Measurements from ENCODE around the gene CPNE7. TPM values are rescaled to one million over a fixed set of nuclear protein-coding genes. Genes with fewer than 3 reads are reported as not detected.

Gene CPNE7
- total and polyA plus RNA-seq, 10 of the 15 experiments (the other 5 are each of a cell fraction or from before 2014, with no cell fraction given) = 0.29 to 46.9 (median 17.5) TPM

DNA sequence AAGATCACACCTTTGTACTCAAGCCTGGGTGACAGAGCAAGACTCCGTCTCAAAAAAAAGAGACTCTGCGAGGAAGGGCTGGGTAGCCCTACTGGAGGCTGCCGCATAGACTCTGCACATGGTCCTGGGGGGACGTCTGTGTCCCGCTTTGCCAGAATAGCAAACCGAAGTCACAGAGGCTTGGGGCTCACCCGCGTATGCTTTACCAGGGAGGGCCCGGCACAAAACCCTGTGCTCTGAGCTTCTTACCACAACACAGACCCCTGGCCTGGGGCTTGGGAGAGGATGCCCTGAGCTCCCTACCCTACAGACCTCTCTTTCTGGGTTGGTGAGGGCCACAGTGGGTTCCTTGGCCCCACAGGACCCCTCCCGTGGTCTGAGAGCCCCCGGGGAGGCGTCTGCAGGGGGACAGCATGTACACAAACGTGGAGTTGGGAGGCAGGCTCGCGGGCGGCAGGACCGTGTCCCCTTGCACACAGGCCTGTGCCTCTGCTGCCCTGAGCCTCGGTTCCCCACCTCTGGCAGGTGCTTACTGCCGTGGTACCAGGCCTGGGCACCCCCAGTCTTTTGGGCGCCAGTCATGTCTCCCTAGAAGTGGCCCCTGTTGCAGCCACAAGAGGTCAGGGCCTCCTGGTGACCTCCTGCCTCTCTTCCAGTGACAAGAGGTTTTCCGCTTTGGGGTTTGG lies 13.8 kb downstream of the CPNE7 start:
- Histone ChIP-seq H3K27ac (ENCODE audit: control insufficient read depth, insufficient read depth) (no peak overlapping the region), H3K36me3 (ENCODE audit: control insufficient read depth in 2 of 2, insufficient read depth in 2 of 2, low read length in 1 of 2) (no peaks in the 10 kb centered on the region), H4K20me1 (ENCODE audit: control insufficient read depth, insufficient read depth) (no peaks in the 10 kb centered on the region), H3K9me3 (replicated peaks; ENCODE audit: control insufficient read depth, insufficient read depth, low read length) (no peaks in the 10 kb centered on the region), H3K4me1 (ENCODE audit: control insufficient read depth, insufficient read depth, low read length) (no peaks in the 10 kb centered on the region), H3K4me3 (no peak overlapping the region), H3K79me2 (ENCODE audit: control insufficient read depth, insufficient read depth, low read length) (no peaks in the 10 kb centered on the region), H2AFZ (ENCODE audit: control insufficient read depth, low read depth, low read length) (no peak overlapping the region), H3K4me2 (ENCODE audit: control insufficient read depth, insufficient read depth) (no peak overlapping the region), H3K9ac (ENCODE audit: control insufficient read depth, insufficient read depth, low read length) (no peak overlapping the region), H3K27me3 (replicated peaks in 1 of 2; ENCODE audit: control insufficient read depth in 2 of 2, insufficient read depth in 2 of 2, low read length in 1 of 2) (no peaks in the 10 kb centered on the region)
- FAIRE-seq = no peak
- TF ChIP-seq, protein P1, sequence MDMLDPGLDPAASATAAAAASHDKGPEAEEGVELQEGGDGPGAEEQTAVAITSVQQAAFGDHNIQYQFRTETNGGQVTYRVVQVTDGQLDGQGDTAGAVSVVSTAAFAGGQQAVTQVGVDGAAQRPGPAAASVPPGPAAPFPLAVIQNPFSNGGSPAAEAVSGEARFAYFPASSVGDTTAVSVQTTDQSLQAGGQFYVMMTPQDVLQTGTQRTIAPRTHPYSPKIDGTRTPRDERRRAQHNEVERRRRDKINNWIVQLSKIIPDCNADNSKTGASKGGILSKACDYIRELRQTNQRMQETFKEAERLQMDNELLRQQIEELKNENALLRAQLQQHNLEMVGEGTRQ (IDR thresholded peaks at IDR 0.05; ENCODE audit: borderline replicate concordance, low read depth, low read length) = no peak
- TF ChIP-seq, protein P2, sequence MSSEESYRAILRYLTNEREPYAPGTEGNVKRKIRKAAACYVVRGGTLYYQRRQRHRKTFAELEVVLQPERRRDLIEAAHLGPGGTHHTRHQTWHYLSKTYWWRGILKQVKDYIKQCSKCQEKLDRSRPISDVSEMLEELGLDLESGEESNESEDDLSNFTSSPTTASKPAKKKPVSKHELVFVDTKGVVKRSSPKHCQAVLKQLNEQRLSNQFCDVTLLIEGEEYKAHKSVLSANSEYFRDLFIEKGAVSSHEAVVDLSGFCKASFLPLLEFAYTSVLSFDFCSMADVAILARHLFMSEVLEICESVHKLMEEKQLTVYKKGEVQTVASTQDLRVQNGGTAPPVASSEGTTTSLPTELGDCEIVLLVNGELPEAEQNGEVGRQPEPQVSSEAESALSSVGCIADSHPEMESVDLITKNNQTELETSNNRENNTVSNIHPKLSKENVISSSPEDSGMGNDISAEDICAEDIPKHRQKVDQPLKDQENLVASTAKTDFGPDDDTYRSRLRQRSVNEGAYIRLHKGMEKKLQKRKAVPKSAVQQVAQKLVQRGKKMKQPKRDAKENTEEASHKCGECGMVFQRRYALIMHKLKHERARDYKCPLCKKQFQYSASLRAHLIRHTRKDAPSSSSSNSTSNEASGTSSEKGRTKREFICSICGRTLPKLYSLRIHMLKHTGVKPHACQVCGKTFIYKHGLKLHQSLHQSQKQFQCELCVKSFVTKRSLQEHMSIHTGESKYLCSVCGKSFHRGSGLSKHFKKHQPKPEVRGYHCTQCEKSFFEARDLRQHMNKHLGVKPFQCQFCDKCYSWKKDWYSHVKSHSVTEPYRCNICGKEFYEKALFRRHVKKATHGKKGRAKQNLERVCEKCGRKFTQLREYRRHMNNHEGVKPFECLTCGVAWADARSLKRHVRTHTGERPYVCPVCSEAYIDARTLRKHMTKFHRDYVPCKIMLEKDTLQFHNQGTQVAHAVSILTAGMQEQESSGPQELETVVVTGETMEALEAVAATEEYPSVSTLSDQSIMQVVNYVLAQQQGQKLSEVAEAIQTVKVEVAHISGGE (CRISPR knock-in tag; IDR thresholded peaks at IDR 0.05) = no peak
- TF ChIP-seq CBX5 (IDR thresholded peaks at IDR 0.05; ENCODE audit: low read depth) (no peak), RFX5 (IDR thresholded peaks at IDR 0.05; ENCODE audit: low read depth, low read length) (no peak), CEBPB (IDR thresholded peaks at IDR 0.05; ENCODE audit: borderline replicate concordance in 1 of 2, low read depth in 2 of 2, low read length in 2 of 2) (no peak)
- SMC1A ChIA-PET (ENCODE audit: uncharacterized antibody, unreplicated experiment) = no interaction called here
- RAD21 ChIA-PET (ENCODE audit: unreplicated experiment) = no interaction called here
- no TSS peak for BruUV-seq (replicated peaks)
- in situ Hi-C loops (cut with MboI) (no loop called here), intact Hi-C loops (cut with micrococcal nuclease; ENCODE audit: unreplicated experiment) (no loop called here)
- CTCF ChIA-PET = no interaction called here
- POLR2A ChIA-PET = no interaction called here
- no peak; the same call in 2 of the 3 replicates for ATAC-seq
- DNase-seq (ENCODE audit: low read depth, low spot score) = no peak
- whole genome bisulfite sequencing (ENCODE audit: insufficient coverage, insufficient replicate concordance, low lambda C conversion rate, missing lambda C conversion rate) = 76% methylated on average over 21 of the region's 21 CpGs

Measured in GM12878 (cell line).